ENCODE data around the gene ECE1. TPM values are rescaled to one million over a fixed set of nuclear protein-coding genes. Genes with fewer than 3 reads are reported as not detected.
A peak's percentile ranks its signal among the peaks of the same experiment; 100 is the strongest.

ECE1 gene
- total and polyA plus RNA-seq, 2 experiments from 2014 or later = 42.4 to 59.1 TPM

DNA sequence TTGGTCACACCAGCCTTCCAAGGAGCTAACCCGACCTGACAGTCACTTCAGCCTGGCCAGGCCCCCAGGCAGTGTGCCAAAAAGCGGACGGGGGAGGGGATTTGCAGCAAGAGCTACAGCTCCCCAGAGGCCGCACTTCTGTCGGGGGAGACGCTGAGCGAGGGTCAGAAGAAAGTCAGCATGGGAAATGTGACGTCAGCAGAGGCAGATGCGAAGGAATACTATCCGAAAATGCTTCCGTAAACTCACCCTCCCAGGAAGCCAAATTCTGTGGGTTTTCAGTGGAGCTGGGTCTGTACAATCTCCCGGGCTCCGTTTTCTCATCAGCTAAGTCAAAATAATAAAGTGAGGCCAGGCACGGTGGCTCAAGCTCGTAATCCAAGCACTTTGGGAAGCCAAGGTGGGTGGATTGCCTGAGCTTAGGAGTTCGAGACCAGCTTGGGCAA lies 28.5 kb upstream of the ECE1 start:
- Histone ChIP-seq H3K4me1 (ENCODE audit: low read depth) (peaks cover 60% of the 10 kb centered on the region), H3K27ac (peak overlapping the region; percentile 86), H3K9me3 (ENCODE audit: low read depth) (no peaks in the 10 kb centered on the region), H3K4me3 (no peak overlapping the region), H3K27me3 (no peaks in the 10 kb centered on the region), H3K36me3 (no peaks in the 10 kb centered on the region)
- TF ChIP-seq, protein P1, sequence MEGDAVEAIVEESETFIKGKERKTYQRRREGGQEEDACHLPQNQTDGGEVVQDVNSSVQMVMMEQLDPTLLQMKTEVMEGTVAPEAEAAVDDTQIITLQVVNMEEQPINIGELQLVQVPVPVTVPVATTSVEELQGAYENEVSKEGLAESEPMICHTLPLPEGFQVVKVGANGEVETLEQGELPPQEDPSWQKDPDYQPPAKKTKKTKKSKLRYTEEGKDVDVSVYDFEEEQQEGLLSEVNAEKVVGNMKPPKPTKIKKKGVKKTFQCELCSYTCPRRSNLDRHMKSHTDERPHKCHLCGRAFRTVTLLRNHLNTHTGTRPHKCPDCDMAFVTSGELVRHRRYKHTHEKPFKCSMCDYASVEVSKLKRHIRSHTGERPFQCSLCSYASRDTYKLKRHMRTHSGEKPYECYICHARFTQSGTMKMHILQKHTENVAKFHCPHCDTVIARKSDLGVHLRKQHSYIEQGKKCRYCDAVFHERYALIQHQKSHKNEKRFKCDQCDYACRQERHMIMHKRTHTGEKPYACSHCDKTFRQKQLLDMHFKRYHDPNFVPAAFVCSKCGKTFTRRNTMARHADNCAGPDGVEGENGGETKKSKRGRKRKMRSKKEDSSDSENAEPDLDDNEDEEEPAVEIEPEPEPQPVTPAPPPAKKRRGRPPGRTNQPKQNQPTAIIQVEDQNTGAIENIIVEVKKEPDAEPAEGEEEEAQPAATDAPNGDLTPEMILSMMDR (IDR thresholded peaks at IDR 0.05; ENCODE audit: low read depth, low read length) = no peak
- peak; percentile 80 to 98 for DNase-seq (ENCODE audit: low read depth in 1 of 2, low spot score in 1 of 2)

- H3K4me3 ChIP-seq = no peak overlapping the region
- H3K27me3 ChIP-seq = no peaks in the 10 kb centered on the region
- TF ChIP-seq, protein P1 (IDR thresholded peaks at IDR 0.05; ENCODE audit: low read depth, low read length) = no peak
- H3K27ac ChIP-seq = peak overlapping the region; percentile 86
- H3K4me1 ChIP-seq (ENCODE audit: low read depth) = peaks cover 55% of the 10 kb centered on the region
- no peak for DNase-seq (ENCODE audit: low read depth in 1 of 2, low spot score in 1 of 2)
- no peaks in the 10 kb centered on the region for H3K36me3 ChIP-seq
- H3K9me3 ChIP-seq (ENCODE audit: low read depth) = no peaks in the 10 kb centered on the region
These were observed 27.9 kb upstream of the ECE1 start for GRCh38 chr1:21318057-21318713.

DNA sequence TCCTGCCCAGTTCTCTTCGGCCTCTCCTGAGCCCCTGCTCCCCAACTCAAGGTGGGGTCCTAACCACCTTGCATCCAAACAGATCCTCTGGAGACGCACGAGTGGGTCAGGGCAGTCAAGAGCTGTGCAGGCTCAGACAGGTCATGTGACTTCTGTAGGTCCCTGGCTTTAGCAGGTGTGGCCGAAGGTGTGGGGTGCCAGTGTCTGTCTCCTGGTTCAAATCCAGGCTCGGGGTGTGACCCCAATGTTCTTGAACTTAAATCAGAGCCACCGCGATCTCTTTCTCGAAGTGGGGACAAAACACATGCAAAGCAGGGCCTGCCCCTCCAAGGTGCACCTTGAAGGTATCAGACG lies 27.4 kb upstream of the ECE1 start:
- TF ChIP-seq, protein P1 (IDR thresholded peaks at IDR 0.05; ENCODE audit: low read depth, low read length) = no peak
- Histone ChIP-seq H3K27me3 (no peaks in the 10 kb centered on the region), H3K27ac (peak overlapping the region; percentile 86), H3K36me3 (no peaks in the 10 kb centered on the region), H3K4me3 (no peak overlapping the region), H3K9me3 (ENCODE audit: low read depth) (no peaks in the 10 kb centered on the region), H3K4me1 (ENCODE audit: low read depth) (peaks cover 53% of the 10 kb centered on the region)
- no peak for DNase-seq (ENCODE audit: low read depth in 1 of 2, low spot score in 1 of 2)

GRCh38 chr1:21317035-21317689 lies 26.9 kb upstream of the ECE1 start:
- no peak overlapping the region for H3K4me3 ChIP-seq
- DNase-seq (ENCODE audit: low read depth in 1 of 2, low spot score in 1 of 2) = peak in 1 of 2 donors; percentile 78
- peak overlapping the region; percentile 86 for H3K27ac ChIP-seq
- peaks cover 49% of the 10 kb centered on the region for H3K4me1 ChIP-seq (ENCODE audit: low read depth)
- TF ChIP-seq, protein P1 (IDR thresholded peaks at IDR 0.05; ENCODE audit: low read depth, low read length) = no peak
- H3K9me3 ChIP-seq (ENCODE audit: low read depth) = no peaks in the 10 kb centered on the region
- H3K36me3 ChIP-seq = no peaks in the 10 kb centered on the region
- no peaks in the 10 kb centered on the region for H3K27me3 ChIP-seq

GRCh38 chr1:21314743-21315396 lies 24.6 kb upstream of the ECE1 start:
- TF ChIP-seq, protein P1 (IDR thresholded peaks at IDR 0.05; ENCODE audit: low read depth, low read length) = no peak
- H3K27ac ChIP-seq = no peak overlapping the region

More at GRCh38 chr1:21314743-21315396, 24.6 kb upstream of the ECE1 start:
- no peak overlapping the region for H3K4me3 ChIP-seq
- H3K4me1 ChIP-seq (ENCODE audit: low read depth) = peaks cover 29% of the 10 kb centered on the region
- H3K36me3 ChIP-seq = no peaks in the 10 kb centered on the region
- H3K27me3 ChIP-seq = no peaks in the 10 kb centered on the region
- DNase-seq (ENCODE audit: low read depth in 1 of 2, low spot score in 1 of 2) = no peak
- no peaks in the 10 kb centered on the region for H3K9me3 ChIP-seq (ENCODE audit: low read depth)

Data from cardiac muscle cell (in vitro differentiated cells and primary cell).